Choroid plexus epithelial cell (primary cell): ENCODE results near the gene RPL15.

Experiments used
- DNase-seq: peaks from one replicate; pipeline ENCODE4 v3.0.0-alpha.2; 2010; ENCODE audit warnings: low read depth
- H3K4me3 ChIP-seq: 2 replicates; pipeline ENCODE4 v1.5.1; 2011; ENCODE audit warnings: low read depth, mild to moderate bottlenecking, control low read depth, low read length, moderate library complexity
- TF ChIP-seq, protein P1 (sequence below): conservative IDR thresholded peaks from 2 replicates; pipeline ENCODE4 v1.5.1; 2011; ENCODE audit warnings: low read depth, mild to moderate bottlenecking, control low read depth, inconsistent platforms, low read length, moderate library complexity

The RPL15 gene

DNA sequence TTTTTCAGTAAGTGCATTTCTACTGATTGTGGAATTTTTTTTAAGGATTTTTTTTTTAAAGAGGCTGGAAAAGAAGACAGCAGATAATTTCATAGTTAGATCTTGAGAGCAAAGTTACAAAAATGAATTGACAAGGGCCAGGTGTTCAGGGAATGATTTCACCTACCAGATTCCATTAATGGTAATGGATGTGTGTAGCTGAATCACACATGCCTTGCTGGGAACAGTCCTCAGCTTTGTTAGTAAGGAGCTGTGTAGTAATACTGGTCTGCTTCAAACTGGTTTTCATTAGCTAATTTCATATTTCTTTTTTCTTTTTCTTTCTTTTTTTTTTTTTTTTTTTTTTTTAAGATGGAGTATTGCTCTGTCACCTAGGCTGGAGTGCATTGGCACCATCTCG, 44.1 kb downstream of the RPL15 start:
- no peak for DNase-seq

DNA sequence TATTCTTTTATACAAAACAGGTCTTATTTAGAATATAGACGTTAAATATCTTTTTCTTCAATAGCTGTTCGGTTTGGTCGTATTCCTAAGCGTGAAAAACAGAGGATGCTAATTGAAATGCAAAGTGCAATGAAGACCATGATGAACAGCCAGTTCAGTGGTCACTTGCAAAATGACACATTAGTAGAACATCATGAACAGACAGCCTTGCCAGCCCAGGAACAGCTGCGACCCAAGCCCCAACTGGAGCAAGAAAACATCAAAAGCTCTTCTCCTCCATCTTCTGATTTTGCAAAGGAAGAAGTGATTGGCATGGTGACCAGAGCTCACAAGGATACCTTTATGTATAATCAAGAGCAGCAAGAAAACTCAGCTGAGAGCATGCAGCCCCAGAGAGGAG, 45.0 kb downstream of the RPL15 start:
- DNase-seq, result no peak
- H3K4me3 ChIP-seq, result no peak overlapping the region
- TF ChIP-seq, protein P1, sequence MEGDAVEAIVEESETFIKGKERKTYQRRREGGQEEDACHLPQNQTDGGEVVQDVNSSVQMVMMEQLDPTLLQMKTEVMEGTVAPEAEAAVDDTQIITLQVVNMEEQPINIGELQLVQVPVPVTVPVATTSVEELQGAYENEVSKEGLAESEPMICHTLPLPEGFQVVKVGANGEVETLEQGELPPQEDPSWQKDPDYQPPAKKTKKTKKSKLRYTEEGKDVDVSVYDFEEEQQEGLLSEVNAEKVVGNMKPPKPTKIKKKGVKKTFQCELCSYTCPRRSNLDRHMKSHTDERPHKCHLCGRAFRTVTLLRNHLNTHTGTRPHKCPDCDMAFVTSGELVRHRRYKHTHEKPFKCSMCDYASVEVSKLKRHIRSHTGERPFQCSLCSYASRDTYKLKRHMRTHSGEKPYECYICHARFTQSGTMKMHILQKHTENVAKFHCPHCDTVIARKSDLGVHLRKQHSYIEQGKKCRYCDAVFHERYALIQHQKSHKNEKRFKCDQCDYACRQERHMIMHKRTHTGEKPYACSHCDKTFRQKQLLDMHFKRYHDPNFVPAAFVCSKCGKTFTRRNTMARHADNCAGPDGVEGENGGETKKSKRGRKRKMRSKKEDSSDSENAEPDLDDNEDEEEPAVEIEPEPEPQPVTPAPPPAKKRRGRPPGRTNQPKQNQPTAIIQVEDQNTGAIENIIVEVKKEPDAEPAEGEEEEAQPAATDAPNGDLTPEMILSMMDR, result no peak

More for the DNA sequence above, 44.1 kb downstream of the RPL15 start:
- H3K4me3 ChIP-seq, result no peak overlapping the region
- TF ChIP-seq, protein P1, result no peak

DNA sequence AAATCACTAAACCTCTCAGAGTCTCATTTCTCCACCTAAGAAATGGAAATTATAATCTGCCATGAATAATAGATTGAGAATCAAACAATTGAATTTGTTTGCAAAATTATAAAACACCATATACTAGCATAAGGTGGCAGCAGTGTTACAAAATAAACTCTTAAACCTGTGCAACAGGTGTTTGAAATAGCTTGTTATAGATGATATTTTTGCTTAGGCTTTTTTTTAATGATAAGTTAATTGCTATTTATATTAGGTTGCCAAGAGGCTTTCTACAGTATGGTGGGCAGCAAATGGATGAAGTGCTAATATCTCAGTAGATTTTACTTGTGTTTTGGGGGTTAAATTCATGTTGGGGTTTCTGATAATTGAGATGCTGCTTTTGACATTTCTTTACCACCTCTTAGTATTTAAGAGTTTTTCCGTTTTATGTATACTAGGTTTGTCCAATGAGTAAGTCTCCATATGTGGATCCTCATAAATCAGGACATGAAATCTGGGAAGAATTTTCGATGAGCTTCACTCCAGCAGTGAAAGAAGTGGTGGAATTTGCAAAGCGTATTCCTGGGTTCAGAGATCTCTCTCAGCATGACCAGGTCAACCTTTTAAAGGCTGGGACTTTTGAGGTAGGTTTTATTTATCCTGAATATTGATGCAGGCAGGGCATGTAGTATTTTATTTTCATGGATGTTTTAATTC, 47.8 kb downstream of the RPL15 start:
- TF ChIP-seq, protein P1, result no peak
- DNase-seq, result no peak
- no peak overlapping the region for H3K4me3 ChIP-seq

DNA sequence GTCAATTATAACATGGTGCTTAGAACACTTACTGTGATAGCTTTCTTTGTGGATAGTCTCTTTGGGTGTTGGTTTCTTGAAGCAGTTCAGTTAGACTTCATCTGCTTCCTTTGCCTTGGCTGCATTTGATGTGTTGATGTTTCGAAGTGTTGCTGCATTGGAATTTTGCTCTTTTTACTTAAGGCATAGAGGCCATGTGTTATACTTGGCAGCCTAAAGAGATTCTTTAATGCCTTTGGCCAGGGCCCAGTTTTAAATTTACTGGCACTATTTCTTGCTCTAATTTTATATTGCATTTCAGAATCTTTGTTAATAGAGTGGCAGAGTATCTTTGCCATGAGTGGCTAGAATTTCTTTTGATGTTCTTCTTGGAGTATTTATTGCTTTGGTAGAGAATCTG, 49.4 kb downstream of the RPL15 start:
- H3K4me3 ChIP-seq, result no peak overlapping the region
- TF ChIP-seq, protein P1, result no peak
- peak; percentile 88 for DNase-seq

DNA sequence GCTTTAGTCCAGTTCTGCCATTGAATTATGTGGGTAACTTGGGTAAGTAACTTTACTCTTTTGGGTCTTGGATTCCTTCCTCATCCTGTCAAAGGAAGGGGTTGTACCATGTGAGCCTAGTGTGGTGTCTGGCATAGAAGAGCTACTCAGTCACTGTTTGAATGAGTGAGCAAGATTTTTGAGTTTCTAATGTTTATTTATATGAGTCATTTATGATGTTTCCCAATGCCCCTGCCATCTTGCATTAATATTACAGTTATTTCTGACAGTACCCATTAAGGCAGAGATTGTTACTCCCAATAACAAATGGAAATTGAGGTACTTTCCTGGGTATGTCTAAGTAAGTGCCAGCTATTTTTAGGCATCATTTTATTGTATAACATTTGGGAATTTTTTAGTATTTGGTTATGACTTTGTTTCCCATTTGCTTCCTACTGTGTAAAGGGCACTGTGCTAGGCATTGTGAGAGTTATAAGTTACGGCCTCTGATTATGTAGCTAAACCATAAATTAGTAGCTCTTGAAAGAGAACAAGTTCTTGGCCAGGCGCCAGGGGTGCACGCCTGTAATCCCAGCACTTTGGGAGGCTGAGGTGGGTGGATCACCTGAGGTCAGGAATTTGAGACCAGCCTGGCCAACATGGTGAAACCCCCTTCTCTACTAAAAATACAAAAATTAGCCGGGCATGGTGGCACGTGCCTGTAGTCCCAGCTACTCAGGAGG, 51.7 kb downstream of the RPL15 start:
- DNase-seq, result peak; percentile 50
- H3K4me3 ChIP-seq, result no peak overlapping the region
- TF ChIP-seq, protein P1, result no peak

DNA sequence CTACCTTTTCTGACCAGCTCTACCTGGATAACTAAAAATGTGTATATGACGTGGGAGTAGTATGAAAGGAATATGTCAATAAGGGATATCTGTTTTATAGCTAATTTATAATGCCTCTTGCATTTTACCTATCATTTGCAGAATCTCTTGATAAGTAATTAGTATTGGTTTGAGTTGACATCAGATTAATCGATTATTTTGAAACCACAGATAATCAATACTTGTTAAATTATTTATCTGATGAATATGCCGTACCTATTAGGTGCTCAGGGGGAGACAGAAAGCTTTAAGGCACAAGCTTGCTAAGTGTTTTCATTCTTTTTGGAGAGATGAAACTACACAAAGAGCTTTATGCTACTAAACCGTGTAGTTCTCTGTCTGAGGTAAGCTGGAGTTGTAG, 52.5 kb downstream of the RPL15 start:
- no peak for DNase-seq
- TF ChIP-seq, protein P1, result no peak

More for the DNA sequence above, 52.5 kb downstream of the RPL15 start:
- H3K4me3 ChIP-seq, result no peak overlapping the region
